AG09319 (cell line): ENCODE measurements around the gene MSX1.

Source experiments
- DNase-seq: peaks from one replicate; pipeline ENCODE4 v3.0.0-alpha.2; 2010; ENCODE audit warnings: low read depth; ENCODE audit errors: extremely low read depth
- CTCF ChIP-seq: IDR thresholded peaks from 2 replicates; pipeline ENCODE4 v1.5.1; 2011; ENCODE audit warnings: low read depth, mild to moderate bottlenecking, inconsistent platforms, low read length, moderate library complexity

Gene MSX1

GRCh38 chr4:4884611-4885010, 25.1 kb downstream of the MSX1 start:
- DNase-seq = no peak
- no peak for TF ChIP-seq CTCF

- no peak for TF ChIP-seq CTCF
- DNase-seq = no peak
Measured at GRCh38 chr4:4887426-4887825, 28.0 kb downstream of the MSX1 start.

- DNase-seq = no peak
- no peak for TF ChIP-seq CTCF
Measured at GRCh38 chr4:4888695-4889094, 29.2 kb downstream of the MSX1 start.

GRCh38 chr4:4889781-4890180, 30.3 kb downstream of the MSX1 start:
- no peak for TF ChIP-seq CTCF
- no peak for DNase-seq

- no peak for TF ChIP-seq CTCF
- no peak for DNase-seq
Measured at GRCh38 chr4:4890574-4891255, 31.2 kb downstream of the MSX1 start.

- TF ChIP-seq CTCF = no peak
- DNase-seq = no peak
Measured at GRCh38 chr4:4893721-4894120, 34.3 kb downstream of the MSX1 start.

GRCh38 chr4:4899202-4899925, 39.9 kb downstream of the MSX1 start:
- no peak for TF ChIP-seq CTCF
- no peak for DNase-seq
